HEK293T (cell line): ENCODE measurements around the gene ESAM.

Experiments
- CTCF ChIA-PET: fragments of 350-600 bp; formaldehyde crosslinking; extraction: SDS; loops from one replicate; lab custom pipeline; 2021; ENCODE audit warnings: antibody characterized with exemption, inconsistent platforms; lab: Yijun Ruan, JAX
- POLR2A ChIA-PET: fragments of 350-600 bp; formaldehyde crosslinking; extraction: SDS; loops from one replicate; lab custom pipeline; 2020; ENCODE audit warnings: antibody characterized with exemption, inconsistent platforms; lab: Yijun Ruan, JAX
- DNase-seq: peaks from one replicate; pipeline ENCODE4 v3.0.0; 2012; ENCODE audit warnings: mixed read lengths; ENCODE audit errors: extremely low spot score
- ARNT ChIP-seq: fragments of 450-650 bp; IDR thresholded peaks from 2 replicates; pipeline ENCODE4 v1.6.1; 2017; ENCODE audit warnings: mild to moderate bottlenecking
- BHLHE40 ChIP-seq: fragments of 450-650 bp; IDR thresholded peaks from 2 replicates; pipeline ENCODE4 v1.6.1; 2016; ENCODE audit warnings: mild to moderate bottlenecking, moderate library complexity, borderline replicate concordance
- CTBP1 ChIP-seq: fragments of 450-650 bp; IDR thresholded peaks from 2 replicates; pipeline ENCODE4 v1.6.1; 2016; ENCODE audit warnings: borderline replicate concordance
- ELF4 ChIP-seq: fragments of 450-650 bp; IDR thresholded peaks from 2 replicates; pipeline ENCODE4 v1.6.1; 2017; ENCODE audit warnings: antibody characterized with exemption
- FOXA1 ChIP-seq: fragments of 450-650 bp; IDR thresholded peaks from 2 replicates; pipeline ENCODE4 v1.6.1; 2016; ENCODE audit warnings: mild to moderate bottlenecking
- FOXK2 ChIP-seq: fragments of 450-650 bp; IDR thresholded peaks from 2 replicates; pipeline ENCODE4 v1.6.1; 2016; ENCODE audit warnings: mild to moderate bottlenecking
- FOXM1 ChIP-seq: fragments of 450-650 bp; IDR thresholded peaks from 2 replicates; pipeline ENCODE4 v1.6.1; 2017; ENCODE audit warnings: mild to moderate bottlenecking, borderline replicate concordance
- HDGF ChIP-seq: fragments of 450-650 bp; IDR thresholded peaks from 2 replicates; pipeline ENCODE4 v1.6.1; 2017; ENCODE audit warnings: antibody characterized with exemption, borderline replicate concordance
- L3MBTL2 ChIP-seq: fragments of 450-650 bp; conservative IDR thresholded peaks from 2 replicates; pipeline ENCODE4 v1.6.1; 2016; ENCODE audit warnings: mild to moderate bottlenecking
- LEF1 ChIP-seq: fragments of 450-650 bp; IDR thresholded peaks from 2 replicates; pipeline ENCODE4 v1.6.1; 2017; ENCODE audit warnings: mild to moderate bottlenecking, borderline replicate concordance
- NFRKB ChIP-seq: fragments of 450-650 bp; IDR thresholded peaks from 2 replicates; pipeline ENCODE4 v1.6.1; 2016; ENCODE audit warnings: mild to moderate bottlenecking, moderate library complexity
- SP1 ChIP-seq: fragments of 450-650 bp; IDR thresholded peaks from 2 replicates; pipeline ENCODE4 v1.6.1; 2017
- SUZ12 ChIP-seq: fragments of 450-650 bp; IDR thresholded peaks from 2 replicates; pipeline ENCODE4 v1.6.1; 2016; ENCODE audit warnings: mild to moderate bottlenecking
- TARDBP ChIP-seq: fragments of 450-650 bp; IDR thresholded peaks from 2 replicates; pipeline ENCODE4 v1.6.1; 2016
- ZNF384 ChIP-seq: fragments of 450-650 bp; IDR thresholded peaks from 2 replicates; pipeline ENCODE4 v1.6.1; 2016
- TF ChIP-seq, protein P1 (sequence below): fragments of 450-650 bp; IDR thresholded peaks from 2 replicates; pipeline ENCODE4 v1.6.1; 2016

ESAM gene

DNA sequence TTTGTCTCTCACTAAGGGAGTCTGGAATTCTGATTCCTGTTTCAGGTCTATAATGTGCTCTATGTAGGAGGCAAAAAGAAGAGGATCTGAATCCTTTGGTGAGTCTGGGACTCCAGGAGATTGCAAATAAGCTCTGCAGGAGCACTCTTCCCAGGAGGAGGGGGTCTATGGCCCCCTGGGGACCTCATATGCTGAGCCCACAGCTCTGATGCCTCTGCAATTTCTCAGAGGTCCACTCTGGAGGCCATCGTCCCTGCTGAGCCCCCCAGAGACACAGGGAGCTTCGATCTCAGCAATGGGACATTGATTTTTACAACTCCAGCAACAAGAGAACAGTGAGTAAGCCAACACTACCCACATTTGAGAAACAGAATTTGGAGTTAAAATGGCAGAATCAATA, 42.6 kb downstream of the ESAM start:
- no peak for TF ChIP-seq SUZ12
- no peak for TF ChIP-seq ELF4
- no peak for TF ChIP-seq SP1
- no peak for TF ChIP-seq LEF1
- TF ChIP-seq HDGF: no peak
- TF ChIP-seq ARNT: no peak
- no peak for DNase-seq
- ChIA-PET POLR2A (interaction anchor here (0.6 kb wide), 1 partner anchor 20 kb away, joined by 3 read pairs; the partner anchor contains the start of gene NRGN), CTCF (interaction anchor here (0.6 kb wide), 1 partner anchor 56 kb away, joined by 3 read pairs; no protein-coding TSS in a partner anchor)

DNA sequence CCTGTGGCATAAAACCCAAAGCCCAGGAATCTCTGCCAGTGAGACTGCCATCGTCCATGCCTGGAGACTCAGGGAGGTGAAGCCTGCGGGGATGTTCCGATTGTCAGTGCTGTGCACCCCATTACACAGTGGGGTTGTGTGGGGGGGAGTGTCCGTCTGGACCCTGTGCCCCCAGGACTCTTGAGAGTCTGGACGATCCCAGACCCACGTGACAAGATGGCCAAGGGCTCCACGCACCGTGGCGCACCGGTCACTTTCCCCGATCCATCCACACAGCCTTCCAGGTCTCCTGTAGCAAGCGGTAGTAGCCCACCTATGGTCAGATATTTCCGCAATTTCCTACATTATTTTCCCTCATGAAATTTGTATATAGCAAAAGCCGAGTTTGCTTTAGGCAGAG, 43.3 kb downstream of the ESAM start:
- DNase-seq: no peak
- TF ChIP-seq FOXK2: no peak
- no peak for TF ChIP-seq LEF1
- no peak for TF ChIP-seq ZNF384
- no peak for TF ChIP-seq SP1
- no peak for TF ChIP-seq NFRKB
- TF ChIP-seq FOXM1: no peak
- ChIA-PET POLR2A (interaction anchor here (1.8 kb wide), 1 partner anchor 21 kb away, joined by 7 read pairs; the partner anchor contains the start of gene NRGN), CTCF (interaction anchor here (0.6 kb wide), 1 partner anchor 57 kb away, joined by 3 read pairs; no protein-coding TSS in a partner anchor)

DNA sequence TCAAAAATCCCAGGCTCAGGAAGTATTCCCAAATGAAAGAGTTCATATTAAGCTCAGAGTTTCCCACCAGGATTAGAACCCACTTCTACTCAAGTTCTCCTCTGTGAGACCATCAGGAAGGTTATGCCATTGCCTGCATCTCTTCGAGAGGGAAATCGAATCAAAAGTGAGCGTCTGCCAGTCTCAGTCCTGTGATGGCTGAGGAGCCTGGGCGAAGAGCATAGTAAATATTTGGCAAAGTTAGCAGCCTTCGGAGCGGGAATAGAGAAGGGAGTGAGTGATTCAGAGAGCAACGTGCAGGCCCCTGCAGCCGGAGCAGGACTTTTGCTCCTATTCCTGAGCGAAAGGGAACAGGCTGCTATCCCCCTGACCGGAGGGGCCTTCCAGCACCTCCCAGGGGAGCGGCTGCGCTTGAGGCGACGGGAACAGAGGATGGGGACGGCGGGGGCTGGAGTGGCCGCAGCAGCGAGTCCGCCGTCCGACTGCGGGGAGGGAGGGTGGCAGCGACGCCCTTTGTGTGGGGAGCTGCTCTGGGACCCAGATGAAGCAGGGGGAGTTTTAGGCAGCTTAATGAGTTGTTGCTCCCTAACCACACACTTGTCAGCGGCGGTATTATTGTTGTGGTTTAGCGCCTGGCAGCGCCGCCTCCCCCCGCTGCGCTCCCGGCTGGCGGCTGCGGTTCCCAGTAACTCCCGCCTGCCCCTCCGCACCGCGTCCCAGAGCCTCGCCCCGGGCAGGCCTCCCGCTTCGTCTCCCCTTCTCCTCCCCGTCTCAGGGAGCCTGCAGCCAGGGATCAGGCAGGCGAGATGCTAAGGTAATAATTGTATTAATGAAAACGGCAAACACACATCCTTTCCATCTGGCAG, 44.1 kb downstream of the ESAM start:
- ChIA-PET POLR2A (interaction anchor here (0.9 to 1.8 kb wide), 2 partner anchors 22 to 25 kb away, joined by 3 to 7 read pairs; partner anchors contain the start of gene NRGN), CTCF (interaction anchor here (1.0 kb wide), 1 partner anchor 29 kb away, joined by 3 read pairs; no protein-coding TSS in a partner anchor)
- TF ChIP-seq L3MBTL2 (0 out of 2 replicates have a peak, but pooled peaks have one; percentile 27), NFRKB (no peak), CTBP1 (no peak), HDGF (no peak)
- TF ChIP-seq, protein P1, sequence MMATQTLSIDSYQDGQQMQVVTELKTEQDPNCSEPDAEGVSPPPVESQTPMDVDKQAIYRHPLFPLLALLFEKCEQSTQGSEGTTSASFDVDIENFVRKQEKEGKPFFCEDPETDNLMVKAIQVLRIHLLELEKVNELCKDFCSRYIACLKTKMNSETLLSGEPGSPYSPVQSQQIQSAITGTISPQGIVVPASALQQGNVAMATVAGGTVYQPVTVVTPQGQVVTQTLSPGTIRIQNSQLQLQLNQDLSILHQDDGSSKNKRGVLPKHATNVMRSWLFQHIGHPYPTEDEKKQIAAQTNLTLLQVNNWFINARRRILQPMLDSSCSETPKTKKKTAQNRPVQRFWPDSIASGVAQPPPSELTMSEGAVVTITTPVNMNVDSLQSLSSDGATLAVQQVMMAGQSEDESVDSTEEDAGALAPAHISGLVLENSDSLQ: no peak
- peak; percentile 64 for DNase-seq

DNA sequence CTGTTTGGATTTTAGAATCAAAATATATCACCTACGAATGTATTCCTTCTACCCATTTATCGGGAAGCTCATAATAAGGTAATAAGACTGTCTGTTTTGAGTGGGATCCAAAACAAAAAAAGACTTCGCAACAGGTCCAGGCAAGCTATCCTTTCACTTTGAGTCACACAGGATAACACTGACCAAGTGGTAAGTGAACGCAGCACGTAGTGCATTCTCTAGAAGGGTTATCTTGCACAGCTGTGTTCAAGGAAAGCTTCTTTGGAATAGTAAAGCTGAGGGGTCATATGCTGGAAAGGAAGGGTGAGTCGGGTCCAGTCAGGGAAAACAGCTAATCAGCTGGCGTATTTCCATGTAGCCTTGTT, 44.7 kb downstream of the ESAM start:
- no peak for TF ChIP-seq ELF4
- TF ChIP-seq SP1: no peak
- no peak for TF ChIP-seq TARDBP
- no peak for TF ChIP-seq ZNF384
- no peak for TF ChIP-seq ARNT
- TF ChIP-seq HDGF: no peak
- TF ChIP-seq NFRKB: no peak
- no peak for TF ChIP-seq BHLHE40
- no peak for TF ChIP-seq FOXM1
- no peak for TF ChIP-seq FOXA1
- TF ChIP-seq SUZ12: no peak
- TF ChIP-seq LEF1: no peak
- no peak for TF ChIP-seq CTBP1
- no peak for TF ChIP-seq L3MBTL2
- TF ChIP-seq, protein P1: no peak
- ChIA-PET CTCF (interaction anchor here (1.0 kb wide), 1 partner anchor 29 kb away, joined by 3 read pairs; no protein-coding TSS in a partner anchor), POLR2A (interaction anchor here (0.9 to 1.8 kb wide), 2 partner anchors 23 to 26 kb away, joined by 3 to 7 read pairs; partner anchors contain the start of gene NRGN)
- DNase-seq: no peak

DNA sequence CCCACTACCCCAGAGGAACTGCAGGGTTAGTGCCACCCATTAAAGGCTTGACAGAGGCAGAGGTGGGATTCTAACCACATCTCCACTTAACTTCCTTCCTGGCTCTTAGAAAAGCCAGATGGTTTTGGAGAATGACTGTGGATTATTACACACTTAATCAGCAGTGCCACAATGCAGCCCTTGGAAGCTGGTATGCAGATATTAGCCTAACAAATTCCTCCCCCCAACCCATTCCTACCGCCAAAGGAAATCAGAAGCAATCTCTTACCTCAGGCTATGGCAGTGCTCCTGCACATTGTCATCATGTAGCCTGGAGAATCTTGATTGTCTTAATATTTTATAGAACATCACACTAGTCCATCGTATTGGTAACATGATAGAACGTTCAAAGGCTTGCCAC, 45.5 kb downstream of the ESAM start:
- ChIA-PET POLR2A (interaction anchor here (0.9 to 1.8 kb wide), 2 partner anchors 23 to 27 kb away, joined by 3 to 7 read pairs; partner anchors contain the start of gene NRGN), CTCF (no interaction called here)
- TF ChIP-seq LEF1 (no peak), ELF4 (no peak), L3MBTL2 (no peak), HDGF (no peak), BHLHE40 (no peak), FOXM1 (no peak), NFRKB (no peak), FOXK2 (no peak), CTBP1 (no peak), ZNF384 (no peak)
- TF ChIP-seq, protein P1: no peak
- DNase-seq: no peak

DNA sequence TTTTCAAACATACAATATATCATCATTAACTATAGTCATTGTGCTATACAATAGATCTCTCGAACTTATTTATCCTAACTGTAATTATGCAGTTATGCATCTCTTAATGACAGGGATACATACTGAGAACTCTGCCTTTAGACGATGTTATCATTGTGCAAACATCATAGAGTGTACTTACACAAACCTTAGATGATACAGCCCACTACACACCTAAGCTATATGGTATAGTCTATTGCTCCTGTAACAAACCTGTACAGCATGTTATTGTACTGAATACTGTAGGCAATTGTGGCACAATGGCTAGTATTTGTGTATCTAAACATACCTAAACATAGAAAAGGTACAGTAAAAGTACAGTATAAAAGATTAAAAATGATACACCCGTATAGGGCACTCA, 49.7 kb downstream of the ESAM start:
- ChIA-PET CTCF (no interaction called here), POLR2A (no interaction called here)
- no peak for DNase-seq
- TF ChIP-seq ARNT: no peak
- no peak for TF ChIP-seq CTBP1
- TF ChIP-seq ELF4: no peak
- TF ChIP-seq NFRKB: no peak
- no peak for TF ChIP-seq SUZ12
- no peak for TF ChIP-seq L3MBTL2
- TF ChIP-seq HDGF: no peak
- TF ChIP-seq FOXM1: no peak
- TF ChIP-seq ZNF384: no peak
